GM21515 (cell line): Measurements from ENCODE around the gene NMUR1.
"Not testable (repeated sequence)": the region's sequence is repeated elsewhere in the genome, so short reads cannot be mapped to it uniquely, and the experiment has no call there.

ENCODE experiments used
- ATAC-seq: cut with Tn5 transposase; IDR thresholded peaks from one replicate; pipeline ENCODE4 v1.9.1; 2021; ENCODE audit not compliant: unreplicated experiment

Gene NMUR1, protein sequence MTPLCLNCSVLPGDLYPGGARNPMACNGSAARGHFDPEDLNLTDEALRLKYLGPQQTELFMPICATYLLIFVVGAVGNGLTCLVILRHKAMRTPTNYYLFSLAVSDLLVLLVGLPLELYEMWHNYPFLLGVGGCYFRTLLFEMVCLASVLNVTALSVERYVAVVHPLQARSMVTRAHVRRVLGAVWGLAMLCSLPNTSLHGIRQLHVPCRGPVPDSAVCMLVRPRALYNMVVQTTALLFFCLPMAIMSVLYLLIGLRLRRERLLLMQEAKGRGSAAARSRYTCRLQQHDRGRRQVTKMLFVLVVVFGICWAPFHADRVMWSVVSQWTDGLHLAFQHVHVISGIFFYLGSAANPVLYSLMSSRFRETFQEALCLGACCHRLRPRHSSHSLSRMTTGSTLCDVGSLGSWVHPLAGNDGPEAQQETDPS

DNA sequence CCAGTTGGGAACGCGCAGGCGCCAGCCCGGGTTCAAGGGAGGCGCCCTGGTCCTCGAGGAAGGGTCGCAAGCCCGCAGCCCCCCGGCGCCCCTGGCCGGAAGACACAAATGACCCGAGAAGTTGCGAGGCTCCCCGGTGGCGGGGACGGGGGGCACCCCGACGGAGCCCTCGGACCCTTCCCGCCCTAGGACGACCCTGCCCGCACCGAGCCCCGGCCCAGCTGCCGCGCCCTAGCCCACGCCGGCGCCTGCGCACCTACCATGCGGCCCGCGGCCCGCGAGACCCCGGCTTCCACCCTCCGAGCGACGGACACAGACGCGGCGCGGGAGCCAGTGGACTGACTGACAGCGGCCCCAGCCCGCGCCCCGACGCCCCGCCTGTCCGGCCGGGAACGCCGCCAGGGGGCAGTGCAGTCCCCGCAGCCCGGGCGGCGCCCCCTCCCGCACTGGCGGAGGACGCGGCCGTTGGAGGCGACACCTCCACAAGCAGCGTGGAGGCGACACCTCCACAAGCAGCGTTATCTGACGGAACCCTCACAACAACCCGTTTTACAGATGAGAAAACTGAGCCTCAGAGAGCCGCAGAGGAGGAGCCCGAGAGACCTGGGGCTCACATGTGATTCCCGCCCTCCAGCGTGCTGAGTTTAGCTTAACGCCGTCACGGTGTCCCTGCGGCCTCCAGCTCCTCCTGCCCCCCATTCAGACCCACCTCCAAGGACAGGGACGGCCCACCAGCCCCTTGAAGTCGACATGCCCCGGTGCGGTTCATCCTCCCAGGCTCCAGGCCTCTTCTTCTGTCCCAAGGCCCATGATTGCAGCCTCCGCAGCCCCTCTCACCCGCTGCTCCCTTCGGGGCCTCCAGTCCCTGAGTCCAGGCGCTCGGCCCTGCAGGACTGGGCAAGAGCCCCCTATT, at the start of gene NMUR1:
Gene NMUR1, minus strand, starts transcription at position 347 of the 913 bp plus-strand sequence. Its CDS starts 84 bp downstream, at position 263.
- ATAC-seq: no peak

DNA sequence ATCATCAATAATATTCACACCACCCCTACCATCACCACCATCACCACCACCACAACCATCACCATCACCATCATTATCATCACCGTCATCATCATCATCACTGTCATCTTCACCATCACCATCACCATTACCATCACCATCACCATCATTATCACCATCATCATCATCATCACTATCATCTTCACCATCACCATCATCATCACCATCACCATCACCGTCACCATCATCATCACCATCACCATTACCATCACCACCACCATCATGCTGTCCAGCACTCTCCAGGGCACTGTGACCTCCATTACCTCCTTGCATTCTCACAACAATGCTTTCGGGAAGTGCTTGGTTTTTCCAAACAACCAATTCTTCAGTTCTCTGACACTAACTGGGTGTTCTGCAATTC, 49.3 kb upstream of the NMUR1 start:
- no peak for ATAC-seq

GRCh38 chr2:231578655-231579054, 48.4 kb upstream of the NMUR1 start:
- ATAC-seq: not testable (repeated sequence)

DNA sequence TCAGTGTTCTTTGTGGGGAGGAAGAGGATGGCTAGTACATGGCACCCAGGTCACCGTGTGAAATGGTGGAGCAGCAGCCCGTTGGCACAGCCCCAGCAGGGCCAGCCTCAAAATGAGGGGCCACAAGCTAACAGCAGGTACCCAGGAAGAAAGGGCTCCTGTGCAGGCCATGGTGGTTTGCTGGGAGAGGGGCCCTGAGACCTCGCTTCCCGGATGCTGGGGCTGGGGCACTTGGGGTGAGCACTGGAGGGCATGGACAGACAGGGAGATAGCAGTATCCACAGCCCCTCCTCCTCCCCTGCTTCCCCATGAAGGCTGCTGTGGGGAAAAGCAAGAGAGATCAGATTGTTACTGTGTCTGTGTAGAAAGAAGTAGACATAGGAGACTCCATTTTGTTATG, 46.2 kb upstream of the NMUR1 start:
- ATAC-seq: no peak

DNA sequence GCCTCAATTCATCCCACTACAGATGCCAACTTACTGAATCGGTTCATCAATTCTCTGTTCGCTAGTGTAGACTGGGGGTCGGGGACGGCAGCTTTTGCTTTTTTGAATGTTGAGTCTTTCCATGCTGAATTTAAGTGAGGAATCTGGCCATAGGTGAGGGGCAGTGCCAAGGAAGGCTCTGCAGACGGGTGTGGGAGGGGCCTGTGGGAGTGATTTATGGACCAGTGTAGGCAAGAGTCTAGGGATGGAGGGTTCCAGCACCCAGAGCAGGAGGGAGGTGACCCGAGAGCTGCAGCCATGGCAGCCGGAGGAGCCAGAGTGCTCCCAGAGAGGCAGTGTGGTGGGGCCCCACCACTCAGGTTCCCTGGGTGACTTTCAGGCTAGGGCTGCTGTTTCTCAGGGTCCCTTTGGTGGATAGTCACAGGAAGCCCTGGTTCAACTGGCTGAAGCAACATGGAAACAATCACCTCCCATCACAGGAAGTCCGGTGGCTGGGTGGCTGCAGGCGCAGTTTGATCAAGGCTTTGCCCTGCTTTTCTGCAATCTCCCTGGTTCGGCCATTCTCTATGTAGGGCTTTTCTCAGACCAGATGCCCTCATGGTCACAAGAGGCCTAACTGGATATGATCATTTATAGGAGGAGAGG, 45.5 kb upstream of the NMUR1 start:
- no peak for ATAC-seq

GRCh38 chr2:231573698-231574421, 43.6 kb upstream of the NMUR1 start:
- no peak for ATAC-seq

DNA sequence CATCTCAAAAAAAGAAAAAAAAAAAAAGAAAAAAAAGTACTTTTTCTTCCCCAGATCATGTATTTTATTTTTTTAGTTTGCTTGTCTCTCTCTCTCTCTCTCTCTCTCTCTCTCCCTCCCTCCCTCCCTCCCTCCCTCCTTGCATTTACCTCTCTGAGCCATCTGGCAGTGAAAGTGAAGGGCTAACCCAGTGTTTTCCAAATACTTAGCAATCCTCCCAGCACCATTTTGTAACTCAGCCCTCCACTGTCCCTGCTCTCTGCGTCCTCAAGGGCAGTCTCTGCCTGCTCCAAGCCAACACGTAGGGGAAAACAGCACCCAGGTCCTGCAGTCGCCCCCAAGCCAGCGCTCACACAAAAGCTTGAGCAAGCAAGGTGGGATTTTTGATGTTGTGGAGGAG, 42.9 kb upstream of the NMUR1 start:
- ATAC-seq: no peak

DNA sequence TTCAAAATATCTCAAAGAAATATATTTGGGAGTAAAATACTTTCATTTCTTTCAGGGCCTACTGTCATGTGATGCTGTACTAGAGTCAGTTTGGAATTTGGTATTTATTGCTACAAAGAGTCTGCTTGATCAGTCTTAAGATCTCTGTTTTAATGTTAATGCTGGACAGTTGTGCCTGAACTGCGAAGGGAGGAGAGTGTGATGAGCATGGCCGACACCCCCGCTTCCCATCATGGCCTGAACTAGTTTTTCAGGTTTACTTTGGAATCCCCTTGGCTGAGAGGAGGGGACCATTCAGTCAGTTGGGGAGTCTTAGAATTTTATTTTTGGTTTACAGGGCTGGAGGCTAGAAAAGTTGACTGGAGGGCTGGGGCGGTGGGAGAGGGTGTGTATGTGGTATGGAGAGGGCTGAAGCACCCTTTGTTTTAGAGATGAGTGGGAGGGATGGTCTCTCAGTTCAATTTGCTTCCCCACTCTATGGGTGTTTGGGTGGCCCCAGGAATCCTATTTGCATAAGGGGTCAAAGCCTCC, 41.5 kb upstream of the NMUR1 start:
- ATAC-seq: no peak

- not testable (repeated sequence) for ATAC-seq
These were observed 40.7 kb upstream of the NMUR1 start for GRCh38 chr2:231570915-231571314.

DNA sequence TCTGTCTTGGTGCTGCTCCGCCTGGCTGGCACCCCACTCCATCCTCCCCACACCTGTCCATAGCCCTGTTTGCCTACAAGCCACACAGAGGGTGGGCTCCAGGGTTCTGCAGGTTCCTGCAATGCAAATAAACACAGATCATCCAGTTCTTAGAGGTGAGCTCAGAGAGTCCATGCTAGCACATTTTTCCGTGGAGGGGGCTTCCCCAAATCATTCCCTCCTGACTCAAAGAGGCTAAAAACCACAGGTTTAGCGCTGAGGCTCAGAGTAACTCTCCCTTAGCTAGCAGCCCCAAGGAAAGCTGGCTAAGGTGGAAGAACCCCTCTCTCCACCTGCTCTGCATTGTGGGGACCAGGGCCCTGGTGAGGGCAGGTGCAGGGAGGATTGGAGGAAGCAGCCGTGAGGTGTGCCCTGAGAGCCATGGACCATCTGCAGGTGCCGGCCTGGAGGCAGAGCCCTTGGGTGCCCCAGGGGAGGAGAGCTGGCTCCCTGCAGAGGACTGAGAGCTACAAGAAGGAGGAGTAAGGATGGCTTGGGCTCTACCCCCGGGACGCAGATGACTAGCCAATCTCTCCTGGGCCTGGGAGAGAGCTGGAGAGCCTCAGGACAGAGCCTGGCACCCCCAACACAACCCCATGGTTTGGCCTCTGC, 38.7 kb upstream of the NMUR1 start:
- ATAC-seq: no peak

- ATAC-seq: no peak
These were observed 38.0 kb upstream of the NMUR1 start for GRCh38 chr2:231568098-231568784.

DNA sequence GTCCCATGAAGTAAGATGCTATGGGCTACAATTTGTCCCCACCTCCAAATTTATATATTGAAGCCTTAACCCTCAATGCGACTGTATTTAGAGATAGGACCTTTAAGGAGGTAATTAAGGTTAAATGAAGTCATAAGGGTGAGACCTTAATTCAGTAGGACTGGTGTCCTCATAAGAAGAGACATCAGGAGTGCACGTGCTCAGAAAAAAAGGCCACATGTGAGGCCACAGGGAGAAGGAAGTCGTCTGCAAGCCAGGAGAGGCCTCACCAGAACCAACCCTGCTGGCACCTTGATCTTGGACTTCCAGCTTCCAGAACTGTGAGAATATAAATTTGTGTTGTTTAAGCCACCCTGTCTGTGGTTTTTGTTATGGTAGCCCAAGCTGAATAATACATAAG, 36.9 kb upstream of the NMUR1 start:
- ATAC-seq: no peak

GRCh38 chr2:231565887-231566594, 35.8 kb upstream of the NMUR1 start:
- ATAC-seq: no peak

GRCh38 chr2:231563378-231563961, 33.2 kb upstream of the NMUR1 start:
- no peak for ATAC-seq

DNA sequence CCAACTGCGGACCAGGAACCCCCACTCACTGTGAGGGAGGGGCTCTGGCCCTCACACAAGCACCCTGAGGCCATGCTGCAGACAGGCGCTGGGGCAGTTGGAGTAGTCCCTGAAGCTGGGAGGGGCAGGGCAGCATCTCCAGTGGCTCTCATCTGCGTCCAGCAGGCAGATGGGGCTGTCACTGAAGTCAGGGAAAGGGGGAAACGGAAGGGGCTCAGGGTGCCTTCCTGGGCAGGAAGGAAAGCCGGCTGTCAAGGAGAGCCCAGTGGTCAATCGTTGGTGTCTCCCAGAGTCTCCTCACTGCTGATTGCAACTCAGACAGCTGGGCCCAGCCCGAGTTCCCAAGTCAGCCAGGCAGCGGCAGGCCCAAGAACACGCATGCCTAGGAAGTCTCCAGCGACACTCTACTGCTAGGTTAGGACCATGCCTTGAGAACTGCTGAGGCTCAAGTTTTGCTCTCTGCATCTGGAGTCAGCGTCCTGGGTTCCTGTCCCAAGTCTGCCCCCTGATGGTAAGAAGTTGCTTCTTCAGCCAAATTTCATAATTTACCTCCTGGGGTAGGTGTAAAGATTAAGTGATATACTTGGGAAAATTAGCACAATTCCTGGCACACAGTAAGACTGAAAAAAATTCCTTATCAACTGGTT, 27.4 kb upstream of the NMUR1 start:
- peak; percentile 88 for ATAC-seq

DNA sequence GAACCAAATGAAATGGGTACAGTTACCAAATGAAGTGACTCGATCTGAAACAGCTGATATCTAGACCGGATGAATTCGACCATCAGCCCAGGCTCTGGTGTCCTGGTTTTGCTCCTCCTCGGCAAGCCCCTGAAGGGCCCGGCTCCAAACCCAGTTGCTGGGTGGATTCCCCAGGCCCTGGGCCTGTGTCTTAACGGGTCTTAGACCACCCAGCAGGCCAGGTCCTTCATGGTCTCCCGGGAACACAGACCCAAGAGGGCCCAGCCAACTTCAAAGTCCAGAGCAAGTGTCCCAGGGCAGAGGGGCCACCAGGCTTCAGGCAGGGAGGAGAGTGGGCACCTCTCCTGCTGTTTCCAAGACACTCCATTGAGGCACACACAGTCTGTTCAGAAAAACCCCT, 26.7 kb upstream of the NMUR1 start:
- no peak for ATAC-seq

DNA sequence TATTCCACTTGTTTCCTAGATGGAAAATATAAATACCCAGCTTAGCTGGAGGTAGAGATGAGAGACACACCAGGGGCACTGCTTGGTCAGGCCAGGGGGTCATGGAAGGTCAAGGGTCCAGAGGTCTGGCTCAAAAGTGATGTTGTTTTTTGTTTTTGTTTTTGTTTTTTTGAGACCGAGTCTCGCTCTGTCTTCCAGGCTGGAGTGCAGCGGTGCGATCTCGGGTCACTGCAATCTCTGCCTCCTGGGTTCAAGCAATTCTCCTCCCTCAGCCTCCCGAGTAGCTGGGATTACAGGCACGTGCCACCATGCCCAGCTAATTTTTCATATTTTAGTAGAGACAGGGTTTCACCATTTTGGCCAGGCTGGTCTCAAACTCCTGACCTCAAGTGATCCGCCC, 26.3 kb upstream of the NMUR1 start:
- not testable (repeated sequence) for ATAC-seq
